ENCODE measurements around the gene USP25.

Gene USP25

DNA sequence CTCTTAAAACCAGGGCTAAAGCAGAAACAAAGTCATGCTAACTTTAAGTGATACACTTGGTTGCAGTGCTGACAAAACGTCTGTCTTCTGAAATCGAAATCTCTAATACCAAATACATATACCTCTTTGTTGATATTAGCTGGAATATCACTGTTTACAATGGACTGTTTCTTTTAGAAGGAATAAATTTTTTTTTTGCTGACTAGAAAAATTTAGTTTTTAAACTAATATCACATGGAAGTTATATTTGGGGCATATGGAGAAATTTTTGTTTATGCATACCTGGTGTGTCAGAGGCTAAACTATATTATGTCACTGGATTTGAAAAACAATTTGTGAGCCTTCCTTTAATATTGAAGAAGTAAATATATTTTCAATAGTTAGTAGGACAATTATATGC is 39.1 kb downstream of the USP25 start:
- no peak for ATAC-seq
- no peak for TF ChIP-seq GLIS3 (CRISPR knock-in tag; IDR thresholded peaks at IDR 0.05)
- no peak for TF ChIP-seq ZFP3 (CRISPR knock-in tag; IDR thresholded peaks at IDR 0.05)
- no peak for TF ChIP-seq ZC3H10 (CRISPR knock-in tag; IDR thresholded peaks at IDR 0.05)
- no peak for TF ChIP-seq OSR1 (CRISPR knock-in tag; IDR thresholded peaks at IDR 0.05)
- no peak for TF ChIP-seq TCF4 (CRISPR knock-in tag; IDR thresholded peaks at IDR 0.05; ENCODE audit: borderline replicate concordance)
- TF ChIP-seq BACH2 (CRISPR knock-in tag; IDR thresholded peaks at IDR 0.05; ENCODE audit: borderline replicate concordance): no peak
- no peak for TF ChIP-seq ESRRG (CRISPR knock-in tag; IDR thresholded peaks at IDR 0.05)
- no peak for TF ChIP-seq ISL1 (CRISPR knock-in tag; IDR thresholded peaks at IDR 0.05)
- TF ChIP-seq ZNF70 (CRISPR knock-in tag; IDR thresholded peaks at IDR 0.05): no peak
- no peak for TF ChIP-seq ZNF8 (CRISPR knock-in tag; IDR thresholded peaks at IDR 0.05)
- TF ChIP-seq ZFP30 (CRISPR knock-in tag; IDR thresholded peaks at IDR 0.05): no peak

- ATAC-seq: no peak
- TF ChIP-seq TCF4 (CRISPR knock-in tag; IDR thresholded peaks at IDR 0.05; ENCODE audit: borderline replicate concordance) (no peak), TOX (CRISPR knock-in tag; IDR thresholded peaks at IDR 0.05; ENCODE audit: borderline replicate concordance) (no peak), ZNF8 (CRISPR knock-in tag; IDR thresholded peaks at IDR 0.05) (no peak), ZNF70 (CRISPR knock-in tag; IDR thresholded peaks at IDR 0.05) (no peak), BACH2 (CRISPR knock-in tag; IDR thresholded peaks at IDR 0.05; ENCODE audit: borderline replicate concordance) (no peak), ZNF565 (CRISPR knock-in tag; conservative IDR thresholded peaks at IDR 0.05; ENCODE audit: low read depth) (no peak), PPARA (CRISPR knock-in tag; IDR thresholded peaks at IDR 0.05; ENCODE audit: borderline replicate concordance) (no peak), TSHZ2 (CRISPR knock-in tag; IDR thresholded peaks at IDR 0.05) (no peak), POU6F1 (CRISPR knock-in tag; IDR thresholded peaks at IDR 0.05; ENCODE audit: borderline replicate concordance, low read depth) (no peak), ARNTL (CRISPR knock-in tag; IDR thresholded peaks at IDR 0.05; ENCODE audit: borderline replicate concordance, low read depth) (no peak), ZC3H10 (CRISPR knock-in tag; IDR thresholded peaks at IDR 0.05) (no peak), SNAI2 (CRISPR knock-in tag; IDR thresholded peaks at IDR 0.05) (no peak), CSDC2 (CRISPR knock-in tag; IDR thresholded peaks at IDR 0.05) (no peak), ZFP30 (CRISPR knock-in tag; IDR thresholded peaks at IDR 0.05) (no peak), ESRRG (CRISPR knock-in tag; IDR thresholded peaks at IDR 0.05) (no peak)
- TF ChIP-seq, protein P1, sequence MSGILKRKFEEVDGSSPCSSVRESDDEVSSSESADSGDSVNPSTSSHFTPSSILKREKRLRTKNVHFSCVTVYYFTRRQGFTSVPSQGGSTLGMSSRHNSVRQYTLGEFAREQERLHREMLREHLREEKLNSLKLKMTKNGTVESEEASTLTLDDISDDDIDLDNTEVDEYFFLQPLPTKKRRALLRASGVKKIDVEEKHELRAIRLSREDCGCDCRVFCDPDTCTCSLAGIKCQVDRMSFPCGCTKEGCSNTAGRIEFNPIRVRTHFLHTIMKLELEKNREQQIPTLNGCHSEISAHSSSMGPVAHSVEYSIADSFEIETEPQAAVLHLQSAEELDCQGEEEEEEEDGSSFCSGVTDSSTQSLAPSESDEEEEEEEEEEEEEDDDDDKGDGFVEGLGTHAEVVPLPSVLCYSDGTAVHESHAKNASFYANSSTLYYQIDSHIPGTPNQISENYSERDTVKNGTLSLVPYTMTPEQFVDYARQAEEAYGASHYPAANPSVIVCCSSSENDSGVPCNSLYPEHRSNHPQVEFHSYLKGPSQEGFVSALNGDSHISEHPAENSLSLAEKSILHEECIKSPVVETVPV (CRISPR knock-in tag; IDR thresholded peaks at IDR 0.05): no peak
- TF ChIP-seq, protein P2, sequence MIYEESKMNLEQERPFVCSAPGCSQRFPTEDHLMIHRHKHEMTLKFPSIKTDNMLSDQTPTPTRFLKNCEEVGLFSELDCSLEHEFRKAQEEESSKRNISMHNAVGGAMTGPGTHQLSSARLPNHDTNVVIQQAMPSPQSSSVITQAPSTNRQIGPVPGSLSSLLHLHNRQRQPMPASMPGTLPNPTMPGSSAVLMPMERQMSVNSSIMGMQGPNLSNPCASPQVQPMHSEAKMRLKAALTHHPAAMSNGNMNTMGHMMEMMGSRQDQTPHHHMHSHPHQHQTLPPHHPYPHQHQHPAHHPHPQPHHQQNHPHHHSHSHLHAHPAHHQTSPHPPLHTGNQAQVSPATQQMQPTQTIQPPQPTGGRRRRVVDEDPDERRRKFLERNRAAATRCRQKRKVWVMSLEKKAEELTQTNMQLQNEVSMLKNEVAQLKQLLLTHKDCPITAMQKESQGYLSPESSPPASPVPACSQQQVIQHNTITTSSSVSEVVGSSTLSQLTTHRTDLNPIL (CRISPR knock-in tag; IDR thresholded peaks at IDR 0.05; ENCODE audit: low read depth): no peak
- TF ChIP-seq, protein P3, sequence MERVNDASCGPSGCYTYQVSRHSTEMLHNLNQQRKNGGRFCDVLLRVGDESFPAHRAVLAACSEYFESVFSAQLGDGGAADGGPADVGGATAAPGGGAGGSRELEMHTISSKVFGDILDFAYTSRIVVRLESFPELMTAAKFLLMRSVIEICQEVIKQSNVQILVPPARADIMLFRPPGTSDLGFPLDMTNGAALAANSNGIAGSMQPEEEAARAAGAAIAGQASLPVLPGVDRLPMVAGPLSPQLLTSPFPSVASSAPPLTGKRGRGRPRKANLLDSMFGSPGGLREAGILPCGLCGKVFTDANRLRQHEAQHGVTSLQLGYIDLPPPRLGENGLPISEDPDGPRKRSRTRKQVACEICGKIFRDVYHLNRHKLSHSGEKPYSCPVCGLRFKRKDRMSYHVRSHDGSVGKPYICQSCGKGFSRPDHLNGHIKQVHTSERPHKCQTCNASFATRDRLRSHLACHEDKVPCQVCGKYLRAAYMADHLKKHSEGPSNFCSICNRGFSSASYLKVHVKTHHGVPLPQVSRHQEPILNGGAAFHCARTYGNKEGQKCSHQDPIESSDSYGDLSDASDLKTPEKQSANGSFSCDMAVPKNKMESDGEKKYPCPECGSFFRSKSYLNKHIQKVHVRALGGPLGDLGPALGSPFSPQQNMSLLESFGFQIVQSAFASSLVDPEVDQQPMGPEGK (CRISPR knock-in tag; IDR thresholded peaks at IDR 0.05; ENCODE audit: borderline replicate concordance): no peak
These were observed 41.5 kb downstream of the USP25 start for GRCh38 chr21:15771311-15771710.

DNA sequence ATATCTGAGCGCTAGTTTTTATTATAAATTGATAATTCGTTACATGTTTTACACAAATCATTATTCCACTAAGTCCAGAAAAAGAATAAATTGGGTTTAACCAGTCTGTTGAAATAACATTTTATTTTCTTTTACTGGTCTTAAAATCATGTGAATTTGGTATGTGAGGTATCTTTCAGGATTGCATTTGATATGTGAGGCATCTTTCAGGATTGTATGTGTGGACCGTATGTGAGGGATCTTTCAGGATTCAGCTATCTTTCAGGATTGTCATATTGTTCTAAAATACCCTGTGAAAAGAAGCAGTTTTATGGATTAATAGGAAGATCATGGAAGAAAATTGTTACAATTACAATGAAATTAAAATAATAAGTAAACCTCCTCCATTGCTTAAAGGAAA is 42.9 kb downstream of the USP25 start:
- TF ChIP-seq ZNF70 (CRISPR knock-in tag; IDR thresholded peaks at IDR 0.05) (no peak), CSDC2 (CRISPR knock-in tag; IDR thresholded peaks at IDR 0.05) (no peak), ISL1 (CRISPR knock-in tag; IDR thresholded peaks at IDR 0.05) (no peak), PPARA (CRISPR knock-in tag; IDR thresholded peaks at IDR 0.05; ENCODE audit: borderline replicate concordance) (no peak), SNAI2 (CRISPR knock-in tag; IDR thresholded peaks at IDR 0.05) (no peak), TCF4 (CRISPR knock-in tag; IDR thresholded peaks at IDR 0.05; ENCODE audit: borderline replicate concordance) (no peak), BACH2 (CRISPR knock-in tag; IDR thresholded peaks at IDR 0.05; ENCODE audit: borderline replicate concordance) (no peak), GLIS3 (CRISPR knock-in tag; IDR thresholded peaks at IDR 0.05) (no peak), ZNF565 (CRISPR knock-in tag; conservative IDR thresholded peaks at IDR 0.05; ENCODE audit: low read depth) (no peak), ZFP30 (CRISPR knock-in tag; IDR thresholded peaks at IDR 0.05) (no peak), ARNTL (CRISPR knock-in tag; IDR thresholded peaks at IDR 0.05; ENCODE audit: borderline replicate concordance, low read depth) (no peak), OSR1 (CRISPR knock-in tag; IDR thresholded peaks at IDR 0.05) (no peak), ESRRG (CRISPR knock-in tag; IDR thresholded peaks at IDR 0.05) (no peak), ZNF8 (CRISPR knock-in tag; IDR thresholded peaks at IDR 0.05) (no peak), ZC3H10 (CRISPR knock-in tag; IDR thresholded peaks at IDR 0.05) (no peak), RARB (CRISPR knock-in tag; IDR thresholded peaks at IDR 0.05) (no peak)
- TF ChIP-seq, protein P1 (CRISPR knock-in tag; IDR thresholded peaks at IDR 0.05): no peak
- no peak for ATAC-seq
